GM18909 (cell line): Measurements from ENCODE around the gene ZC3H10.

ENCODE experiments used
- ATAC-seq: cut with Tn5 transposase; IDR thresholded peaks from one replicate; pipeline ENCODE4 v1.9.1; 2021; ENCODE audit warnings: mild to moderate bottlenecking; ENCODE audit not compliant: unreplicated experiment, poor library complexity

The ZC3H10 gene

GRCh38 chr12:56126732-56127239, 8.7 kb downstream of the ZC3H10 start:
- ATAC-seq = no peak

GRCh38 chr12:56127485-56127887, 9.4 kb downstream of the ZC3H10 start:
- ATAC-seq = no peak

GRCh38 chr12:56127888-56128669, 10.0 kb downstream of the ZC3H10 start, which contains the start of gene ESYT1:
TSS of gene ESYT1 (plus strand) at chr12:56128267. CDS start at chr12:56128320, 53 bp downstream.
- ATAC-seq = peak; percentile 88

DNA sequence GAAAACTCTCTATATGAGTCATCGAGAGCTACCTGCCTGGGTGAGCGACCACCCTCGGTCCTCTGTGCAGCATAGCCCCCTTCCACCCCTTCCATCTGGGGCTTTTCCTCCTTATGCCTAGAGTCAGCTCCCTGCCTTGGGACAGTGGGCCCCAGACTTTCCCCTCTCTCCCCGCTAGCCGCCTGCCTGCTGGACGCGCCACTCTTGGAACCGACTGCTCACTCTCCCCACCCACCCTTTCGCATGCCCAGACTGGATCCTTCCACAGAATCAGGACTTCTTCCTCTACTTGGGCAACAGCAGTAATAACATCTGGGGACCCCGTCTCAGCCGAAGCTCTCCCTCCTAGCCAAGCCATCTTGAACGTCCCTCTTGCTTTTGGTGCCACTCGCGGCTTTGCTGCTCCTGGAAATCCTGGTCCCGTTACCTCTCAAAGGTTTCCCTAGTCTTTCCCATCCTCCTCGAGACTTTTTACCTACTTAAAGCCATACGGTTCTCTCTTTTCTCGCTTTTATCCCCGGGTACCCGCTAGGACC, 10.7 kb downstream of the ZC3H10 start:
- ATAC-seq = no peak

GRCh38 chr12:56129206-56129941, 11.3 kb downstream of the ZC3H10 start:
- peak; percentile 28 for ATAC-seq

DNA sequence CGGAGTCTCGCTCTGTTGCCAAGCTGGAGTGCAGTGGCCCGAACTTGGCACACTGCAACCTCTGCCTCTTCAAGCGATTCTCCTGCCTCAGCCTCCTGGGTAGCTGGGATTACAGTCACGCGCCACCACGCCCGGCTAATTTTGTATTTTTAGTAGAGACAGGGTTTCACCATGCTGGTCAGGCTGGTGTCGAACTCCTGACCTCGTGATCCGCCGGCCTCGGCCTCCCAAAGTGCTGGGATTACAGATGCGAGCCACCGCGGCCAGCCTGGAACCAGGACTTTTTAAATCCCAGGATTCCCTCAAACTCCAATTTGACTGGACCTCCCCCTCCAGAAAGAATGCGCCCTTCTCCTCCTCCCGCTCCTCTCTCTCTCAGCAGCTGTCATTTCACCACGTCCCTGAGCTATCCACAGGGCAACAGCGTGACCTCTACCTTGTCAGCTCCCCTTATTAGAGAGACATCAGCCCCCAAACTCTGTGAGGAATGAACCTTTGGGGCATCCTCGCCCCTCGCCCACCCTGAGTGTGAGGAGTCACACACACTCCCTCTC, 12.0 kb downstream of the ZC3H10 start:
- ATAC-seq = no peak

DNA sequence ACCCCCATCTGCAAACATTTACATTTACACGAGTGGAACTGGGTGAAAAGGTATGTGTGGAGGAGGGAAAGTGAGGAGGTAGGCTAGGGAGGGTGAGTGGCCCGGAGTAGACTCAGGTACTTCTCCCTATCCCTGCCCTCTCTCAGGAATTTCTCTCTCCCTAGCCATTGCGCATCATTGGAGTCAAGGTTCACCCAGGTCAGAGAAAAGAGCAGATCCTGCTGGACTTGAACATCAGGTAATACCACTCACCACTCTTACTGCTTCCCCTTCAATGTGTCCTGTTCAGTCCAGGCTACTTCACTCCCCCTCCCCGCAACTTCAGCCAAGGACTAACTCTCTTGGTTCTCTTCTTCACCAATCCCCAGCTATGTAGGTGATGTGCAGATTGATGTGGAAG, 12.8 kb downstream of the ZC3H10 start:
- no peak for ATAC-seq

DNA sequence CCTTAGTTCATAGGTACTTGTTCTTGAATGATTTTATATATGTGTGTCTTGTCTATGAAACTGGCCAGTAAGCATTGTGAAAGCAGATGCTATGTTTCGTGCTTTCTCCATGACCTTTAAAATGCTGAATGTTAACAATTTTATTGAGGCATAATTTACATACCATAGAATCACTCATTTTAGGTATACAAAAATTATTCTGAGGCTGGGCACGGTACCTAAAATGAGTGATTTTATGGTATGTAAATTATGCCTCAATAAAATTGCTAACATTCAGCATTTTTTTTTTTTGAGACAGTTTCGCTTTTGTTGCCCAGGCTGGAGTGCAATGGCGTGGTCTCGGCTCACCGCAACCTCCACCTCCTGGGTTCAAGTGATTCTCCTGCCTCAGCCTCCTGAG, 16.8 kb downstream of the ZC3H10 start:
- ATAC-seq = no peak

- no peak for ATAC-seq
Observed at GRCh38 chr12:56137853-56138571, 19.9 kb downstream of the ZC3H10 start.

DNA sequence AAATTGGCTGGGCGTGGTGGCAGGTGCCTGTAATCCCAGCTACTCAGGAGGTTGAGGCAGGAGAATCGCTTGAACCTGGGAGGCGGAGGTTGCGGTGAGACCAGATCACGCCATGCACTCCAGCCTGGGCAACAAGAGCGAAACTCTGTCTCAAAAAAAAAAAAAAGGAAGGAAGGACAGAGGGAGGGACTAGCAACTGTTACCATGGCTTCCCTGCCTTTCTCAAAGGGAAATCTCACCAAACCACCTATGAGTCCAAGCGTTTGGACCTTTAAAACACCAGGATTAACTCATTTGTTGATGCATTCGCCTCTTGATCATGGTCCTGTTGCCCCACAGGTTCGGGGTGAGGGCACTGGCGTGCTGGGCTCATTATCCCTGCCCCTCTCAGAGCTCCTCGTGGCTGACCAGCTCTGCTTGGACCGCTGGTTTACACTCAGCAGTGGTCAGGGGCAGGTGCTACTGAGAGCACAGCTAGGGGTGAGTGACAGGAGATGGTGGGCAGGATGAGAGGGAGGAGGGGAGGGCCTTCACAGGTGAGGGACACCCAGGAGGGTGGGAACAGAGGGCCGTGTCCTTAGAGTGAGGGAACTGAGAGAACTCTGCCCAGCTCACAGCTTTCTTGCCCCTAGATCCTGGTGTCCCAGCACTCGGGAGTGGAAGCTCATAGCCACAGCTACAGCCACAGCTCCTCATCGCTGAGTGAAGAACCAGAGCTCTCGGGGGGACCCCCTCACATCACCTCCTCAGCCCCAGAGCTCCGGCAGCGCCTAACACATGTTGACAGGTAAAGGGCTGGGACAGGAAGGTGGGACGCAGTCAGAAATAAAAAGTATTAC, 24.1 kb downstream of the ZC3H10 start:
- ATAC-seq = no peak

- no peak for ATAC-seq
Observed at GRCh38 chr12:56143217-56143616, 25.2 kb downstream of the ZC3H10 start.

DNA sequence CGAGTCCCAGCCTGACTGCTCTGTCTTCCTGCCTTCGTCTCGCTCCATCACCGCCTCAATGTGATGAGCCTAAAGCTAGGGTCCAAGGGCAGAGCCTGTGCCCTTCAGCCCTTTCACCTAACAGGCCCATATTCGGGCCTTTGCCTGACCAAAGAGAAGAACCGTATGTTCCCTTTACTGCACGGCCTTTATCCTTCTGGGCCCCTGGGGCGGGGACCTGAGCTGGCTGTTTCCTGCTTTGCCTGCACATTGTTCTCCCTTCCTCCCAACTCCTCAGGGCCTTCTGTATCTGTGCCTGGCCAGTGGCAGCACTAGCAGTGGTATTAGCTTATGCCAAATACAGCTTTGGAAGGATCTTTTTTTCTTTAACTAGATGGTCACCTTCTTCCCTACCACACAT, 25.8 kb downstream of the ZC3H10 start:
- ATAC-seq = no peak

GRCh38 chr12:56145217-56145616, 27.2 kb downstream of the ZC3H10 start:
- no peak for ATAC-seq

DNA sequence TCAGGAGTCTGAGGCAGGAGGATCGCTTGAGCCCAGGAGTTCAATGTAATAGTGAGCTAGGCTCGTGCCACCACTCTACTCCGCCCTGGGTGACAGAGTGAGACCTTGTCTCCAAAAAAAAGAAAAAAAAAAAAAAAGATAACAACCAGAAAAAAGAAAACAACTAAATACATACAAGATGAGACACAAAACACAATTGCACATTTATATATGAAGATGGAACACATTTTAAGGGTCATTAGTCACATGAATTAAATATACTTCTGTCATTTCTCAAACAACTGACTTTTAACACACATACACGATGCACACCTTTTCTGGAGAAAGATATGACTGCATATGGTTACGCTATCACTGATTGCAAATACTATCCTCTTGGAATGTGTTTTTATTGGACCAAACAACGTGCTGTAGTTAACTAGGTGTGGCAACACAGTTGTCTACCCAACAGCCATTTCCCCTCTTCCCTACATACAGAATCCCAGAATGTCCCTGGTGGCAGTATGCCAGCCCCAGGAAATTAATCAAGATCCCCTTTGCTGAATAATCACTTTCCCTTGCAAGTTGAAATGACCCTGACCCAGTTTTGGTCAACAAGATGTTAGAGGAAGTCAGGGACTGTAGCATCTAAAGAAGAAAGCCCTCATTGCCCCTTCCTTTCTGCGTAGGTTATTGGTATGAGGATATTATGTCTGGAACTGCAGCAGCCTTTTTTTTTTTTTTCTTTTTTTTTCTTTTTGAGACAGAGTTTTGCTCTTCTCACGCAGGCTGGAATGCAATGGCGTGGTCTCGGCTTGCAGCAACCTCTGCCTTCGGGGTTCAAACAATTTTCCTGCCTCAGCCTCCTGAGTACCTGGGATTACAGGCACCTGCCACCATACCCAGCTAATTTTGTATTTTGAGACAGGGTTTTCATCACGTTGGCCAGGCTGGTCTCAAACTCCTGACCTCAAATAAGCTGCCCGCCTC, 28.7 kb downstream of the ZC3H10 start:
- no peak for ATAC-seq

DNA sequence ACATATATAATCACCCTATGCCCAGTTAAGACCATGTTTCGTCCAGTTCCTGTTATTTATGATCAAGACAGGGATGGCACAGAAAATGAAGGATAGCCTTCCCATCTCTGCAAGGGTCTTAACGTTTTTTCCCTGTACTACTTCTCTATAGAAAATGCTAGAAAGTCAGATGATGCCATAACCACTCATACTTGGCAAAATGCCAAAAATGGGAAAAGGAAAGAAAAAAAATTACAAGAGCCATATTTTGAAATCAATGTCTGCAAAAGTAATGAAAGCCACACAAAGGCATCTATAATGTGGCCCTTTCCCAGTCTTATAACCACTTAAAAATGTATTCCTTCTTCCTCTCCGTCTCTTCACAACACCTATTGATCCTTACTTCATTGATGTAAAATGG, 32.5 kb downstream of the ZC3H10 start:
- ATAC-seq = no peak

GRCh38 chr12:56151672-56152131, 33.6 kb downstream of the ZC3H10 start:
- peak; percentile 61 for ATAC-seq

DNA sequence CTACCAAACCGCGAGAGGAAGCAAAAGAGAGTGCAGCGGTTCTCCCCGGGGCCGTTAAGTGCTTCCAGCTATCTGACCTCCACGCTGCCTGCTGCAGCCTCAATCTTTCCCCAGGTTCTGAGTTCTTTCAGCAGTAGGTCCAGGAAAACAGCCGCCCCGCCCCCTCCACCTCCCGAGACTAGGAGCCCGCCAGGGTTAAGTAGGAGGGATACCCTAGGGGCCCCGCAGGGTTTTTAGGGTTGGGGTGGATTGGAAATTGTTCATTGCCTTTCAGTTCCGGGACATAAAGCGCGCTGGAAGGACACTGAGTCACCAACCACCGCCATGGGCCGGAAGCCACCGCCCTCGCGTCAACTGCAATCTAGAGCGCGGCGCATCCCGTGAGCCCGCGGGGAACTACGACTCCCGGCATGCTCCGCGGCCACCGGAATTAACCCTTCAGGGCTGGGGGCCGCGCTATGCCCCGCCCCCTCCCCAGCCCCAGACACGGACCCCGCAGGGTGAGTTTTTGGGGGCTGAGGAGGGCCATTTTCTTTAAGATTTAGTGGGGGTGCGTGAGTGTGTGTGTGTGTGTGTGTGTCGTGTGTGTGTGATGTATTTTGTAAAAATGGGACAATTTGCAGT, 34.2 kb downstream of the ZC3H10 start, which contains the start of gene MYL6B:
Gene MYL6B, plus strand, starts transcription at position 456 of the 624 bp plus-strand sequence. CDS start 1,332 bp downstream, outside the sequence.
- peak; percentile 88 for ATAC-seq
